OCI-LY1 (cell line): ENCODE results near the gene TSEN2.

Experiments
- H2AFZ ChIP-seq: fragments of 200-600 bp; sonication (generic), shearing (Covaris generic); 2 replicates; pipeline ENCODE4 v1.6.0; 2014; ENCODE audit warnings: antibody characterized with exemption, mild to moderate bottlenecking, low read length
- H3F3A ChIP-seq: fragments of 200-600 bp; sonication (generic), shearing (Covaris generic); 2 replicates; pipeline ENCODE4 v1.6.0; 2014; ENCODE audit warnings: mild to moderate bottlenecking, antibody characterized with exemption, low read length, moderate library complexity; ENCODE audit not compliant: insufficient read depth
- H3K27ac ChIP-seq: fragments of 200-600 bp; sonication (generic); 2 replicates; pipeline ENCODE4 v1.5.1; 2014; ENCODE audit warnings: low read length, mixed run types, mild to moderate bottlenecking, low read depth; ENCODE audit not compliant: poor library complexity, severe bottlenecking
- H3K27me3 ChIP-seq: fragments of 200-600 bp; sonication (generic); 2 replicates; pipeline ENCODE4 v1.6.0; 2014; ENCODE audit warnings: antibody characterized with exemption, mild to moderate bottlenecking, low read length, moderate library complexity; ENCODE audit not compliant: insufficient read depth
- H3K36me3 ChIP-seq: fragments of 200-600 bp; sonication (generic); 2 replicates; pipeline ENCODE4 v1.6.1; 2014; ENCODE audit warnings: mild to moderate bottlenecking, antibody characterized with exemption, low read length, moderate library complexity, mixed read lengths; ENCODE audit not compliant: insufficient read depth
- H3K4me1 ChIP-seq: fragments of 200-600 bp; sonication (generic); 2 replicates; pipeline ENCODE4 v1.5.1; 2014; ENCODE audit warnings: mild to moderate bottlenecking, low read length, moderate library complexity; ENCODE audit not compliant: insufficient read depth, severe bottlenecking
- H3K4me2 ChIP-seq: fragments of 200-600 bp; sonication (generic), shearing (Covaris generic); 2 replicates; pipeline ENCODE4 v1.6.1; 2014; ENCODE audit warnings: low read length
- H3K4me3 ChIP-seq: fragments of 200-600 bp; sonication (generic); 2 replicates; pipeline ENCODE4 v1.5.1; 2014; ENCODE audit warnings: low read length, low read depth, mild to moderate bottlenecking, mixed read lengths; ENCODE audit not compliant: poor library complexity, severe bottlenecking
- H3K79me2 ChIP-seq: fragments of 200-600 bp; shearing (Covaris generic); 2 replicates; pipeline ENCODE4 v1.6.1; 2016; ENCODE audit warnings: mixed run types, low read length, mixed read lengths; ENCODE audit not compliant: insufficient read depth
- H3K9ac ChIP-seq: fragments of 200-600 bp; sonication (generic), shearing (Covaris generic); 2 replicates; pipeline ENCODE4 v1.6.1; 2014; ENCODE audit warnings: mild to moderate bottlenecking, low read length, mixed read lengths
- H3K9me2 ChIP-seq: fragments of 200-600 bp; sonication (generic), shearing (Covaris generic); 2 replicates; pipeline ENCODE4 v1.6.1; 2014; ENCODE audit warnings: low read depth, mild to moderate bottlenecking, low read length, mixed read lengths
- H3K9me3 ChIP-seq: fragments of 200-600 bp; shearing (Covaris generic); 2 replicates; pipeline ENCODE4 v1.6.1; 2014; ENCODE audit warnings: low read length, mixed read lengths
- H4K20me1 ChIP-seq: fragments of 200-600 bp; sonication (generic), shearing (Covaris generic); 2 replicates; pipeline ENCODE4 v1.6.0; 2016; ENCODE audit warnings: mild to moderate bottlenecking, low read length; ENCODE audit not compliant: insufficient read depth
- EZH2 ChIP-seq: fragments of 200-600 bp; sonication (generic), shearing (Covaris generic); IDR thresholded peaks from 2 replicates; pipeline ENCODE4 v1.8.0; 2017; ENCODE audit warnings: borderline replicate concordance, mixed run types, mild to moderate bottlenecking, antibody characterized with exemption, low read length, moderate library complexity, mixed read lengths
- TF ChIP-seq, protein P1 (sequence below): fragments of 200-600 bp; sonication (generic), shearing (Covaris generic); IDR thresholded peaks from 2 replicates; pipeline ENCODE4 v1.5.1; 2017; ENCODE audit warnings: mild to moderate bottlenecking, antibody characterized with exemption, low read length, moderate library complexity, mixed read lengths

Gene TSEN2

DNA sequence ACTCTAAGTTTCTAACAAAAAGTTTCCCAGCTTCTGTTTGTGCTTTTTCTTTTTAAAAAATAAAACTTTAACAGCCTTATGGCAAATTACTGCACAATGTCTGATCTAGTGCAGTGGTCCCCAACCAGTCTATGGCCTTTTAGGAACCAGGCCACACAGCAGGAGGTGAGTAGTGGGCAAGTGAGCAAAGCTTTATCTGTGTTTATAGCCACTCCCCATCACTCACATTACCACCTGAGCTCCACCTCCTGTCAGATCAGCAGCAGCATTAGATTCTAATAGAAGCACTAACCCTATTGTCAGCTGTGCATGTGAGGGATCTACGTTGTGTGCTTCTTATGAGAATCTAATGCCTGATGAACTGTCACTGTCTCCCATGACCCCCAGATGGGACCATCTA lies 78.2 kb downstream of the TSEN2 start:
- Histone ChIP-seq H3K79me2 (peaks cover 74% of the 10 kb centered on the region), H3K9me2 (no peaks in the 10 kb centered on the region), H3K4me2 (no peak overlapping the region), H3K27ac (no peak overlapping the region), H4K20me1 (no peaks in the 10 kb centered on the region), H3F3A (no peaks in the 10 kb centered on the region), H3K36me3 (peaks cover 4% of the 10 kb centered on the region), H3K9ac (no peak overlapping the region), H3K9me3 (peaks cover 3% of the 10 kb centered on the region; the same call in 1 of the 2 replicates), H3K4me1 (peaks cover 40% of the 10 kb centered on the region), H3K4me3 (no peak overlapping the region), H2AFZ (no peak overlapping the region), H3K27me3 (no peaks in the 10 kb centered on the region)
- no peak for TF ChIP-seq EZH2
- TF ChIP-seq, protein P1, sequence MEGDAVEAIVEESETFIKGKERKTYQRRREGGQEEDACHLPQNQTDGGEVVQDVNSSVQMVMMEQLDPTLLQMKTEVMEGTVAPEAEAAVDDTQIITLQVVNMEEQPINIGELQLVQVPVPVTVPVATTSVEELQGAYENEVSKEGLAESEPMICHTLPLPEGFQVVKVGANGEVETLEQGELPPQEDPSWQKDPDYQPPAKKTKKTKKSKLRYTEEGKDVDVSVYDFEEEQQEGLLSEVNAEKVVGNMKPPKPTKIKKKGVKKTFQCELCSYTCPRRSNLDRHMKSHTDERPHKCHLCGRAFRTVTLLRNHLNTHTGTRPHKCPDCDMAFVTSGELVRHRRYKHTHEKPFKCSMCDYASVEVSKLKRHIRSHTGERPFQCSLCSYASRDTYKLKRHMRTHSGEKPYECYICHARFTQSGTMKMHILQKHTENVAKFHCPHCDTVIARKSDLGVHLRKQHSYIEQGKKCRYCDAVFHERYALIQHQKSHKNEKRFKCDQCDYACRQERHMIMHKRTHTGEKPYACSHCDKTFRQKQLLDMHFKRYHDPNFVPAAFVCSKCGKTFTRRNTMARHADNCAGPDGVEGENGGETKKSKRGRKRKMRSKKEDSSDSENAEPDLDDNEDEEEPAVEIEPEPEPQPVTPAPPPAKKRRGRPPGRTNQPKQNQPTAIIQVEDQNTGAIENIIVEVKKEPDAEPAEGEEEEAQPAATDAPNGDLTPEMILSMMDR: no peak

DNA sequence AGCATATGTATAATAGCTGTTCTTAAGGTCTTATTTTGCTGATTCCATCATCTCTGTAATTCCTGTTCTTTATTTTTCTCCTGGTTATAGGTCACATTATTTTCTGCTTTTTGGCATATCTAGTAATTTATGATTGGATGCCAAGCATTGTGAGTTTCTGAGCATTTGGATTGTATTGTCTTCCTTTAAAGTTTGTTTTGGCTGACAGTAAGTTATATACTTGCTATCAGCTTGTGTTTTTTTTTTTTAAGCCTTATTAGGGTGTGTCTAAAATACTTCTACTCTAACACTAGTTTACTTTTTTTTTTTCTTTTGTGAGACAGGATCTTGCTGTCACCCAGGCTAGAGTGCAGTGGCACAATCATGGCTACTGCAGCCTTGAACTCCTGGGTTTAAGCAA lies 82.7 kb downstream of the TSEN2 start:
- Histone ChIP-seq H3K4me3 (no peak overlapping the region), H3K36me3 (peaks cover 37% of the 10 kb centered on the region), H4K20me1 (no peaks in the 10 kb centered on the region), H3K27ac (no peak overlapping the region), H3K79me2 (peaks cover 43% of the 10 kb centered on the region), H3K9ac (no peak overlapping the region), H3K4me1 (peaks cover 6% of the 10 kb centered on the region), H3K4me2 (no peak overlapping the region), H3K9me2 (no peaks in the 10 kb centered on the region), H3F3A (no peaks in the 10 kb centered on the region), H3K9me3 (peaks cover 3% of the 10 kb centered on the region; the same call in 1 of the 2 replicates), H2AFZ (no peak overlapping the region), H3K27me3 (no peaks in the 10 kb centered on the region)
- TF ChIP-seq, protein P1: no peak
- no peak for TF ChIP-seq EZH2

DNA sequence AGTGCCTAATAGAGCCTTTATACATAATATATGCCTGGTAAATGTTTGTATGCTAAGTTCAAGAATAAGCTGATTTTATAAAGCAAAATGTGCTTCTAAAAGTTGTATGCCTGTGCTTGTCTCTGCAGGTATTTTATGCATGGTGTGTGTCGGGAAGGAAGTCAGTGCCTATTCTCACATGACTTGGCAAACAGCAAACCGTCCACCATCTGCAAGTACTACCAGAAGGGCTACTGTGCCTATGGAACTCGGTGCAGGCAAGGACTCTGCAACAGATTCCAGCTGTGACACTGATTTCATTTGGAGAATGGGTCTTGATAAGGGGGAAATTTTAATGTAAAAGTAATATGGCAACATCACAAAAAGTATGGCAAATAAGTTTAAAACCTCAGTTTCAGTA lies 84.5 kb downstream of the TSEN2 start:
- peaks cover 50% of the 10 kb centered on the region for H3K36me3 ChIP-seq
- peaks cover 6% of the 10 kb centered on the region for H3K4me1 ChIP-seq
- H3K9ac ChIP-seq: no peak overlapping the region
- peaks cover 38% of the 10 kb centered on the region for H3K79me2 ChIP-seq
- TF ChIP-seq, protein P1: no peak
- TF ChIP-seq EZH2: no peak
- H3K4me3 ChIP-seq: no peak overlapping the region
- no peak overlapping the region for H3K4me2 ChIP-seq
- no peaks in the 10 kb centered on the region for H3F3A ChIP-seq
- no peaks in the 10 kb centered on the region for H3K27me3 ChIP-seq
- H4K20me1 ChIP-seq: no peaks in the 10 kb centered on the region
- H3K27ac ChIP-seq: no peak overlapping the region
- H2AFZ ChIP-seq: no peak overlapping the region
- no peaks in the 10 kb centered on the region for H3K9me2 ChIP-seq
- peaks cover 3% of the 10 kb centered on the region; the same call in 1 of the 2 replicates for H3K9me3 ChIP-seq
